ENCODE data around the gene TPST1. TPM values are rescaled to one million over a fixed set of nuclear protein-coding genes. Genes with fewer than 3 reads are reported as not detected.

The TPST1 gene
- total RNA-seq, 1 donor from 2014 or later, result 26.8 TPM

GRCh38 chr7:66269978-66270377, 64.8 kb downstream of the TPST1 start:
- Mint-ChIP-seq H3K4me3 (ENCODE audit: unreplicated experiment) (no peak overlapping the region), H3K9me3 (ENCODE audit: unreplicated experiment) (peaks cover 14% of the 10 kb centered on the region), H3K27me3 (ENCODE audit: unreplicated experiment) (no peaks in the 10 kb centered on the region), H3K27ac (ENCODE audit: unreplicated experiment) (no peak overlapping the region), H3K36me3 (ENCODE audit: unreplicated experiment) (peaks cover 27% of the 10 kb centered on the region), H3K4me1 (ENCODE audit: unreplicated experiment) (peaks cover 27% of the 10 kb centered on the region)
- DNase-seq (ENCODE audit: extremely low spot score, unreplicated experiment), result no peak
- TF ChIP-seq CTCF (IDR thresholded peaks at IDR 0.05), result no peak

GRCh38 chr7:66272321-66272720, 67.2 kb downstream of the TPST1 start:
- TF ChIP-seq CTCF (IDR thresholded peaks at IDR 0.05), result no peak
- H3K9me3 Mint-ChIP-seq (ENCODE audit: unreplicated experiment), result peaks cover 4% of the 10 kb centered on the region
- peaks cover 30% of the 10 kb centered on the region for H3K4me1 Mint-ChIP-seq (ENCODE audit: unreplicated experiment)
- no peak overlapping the region for H3K4me3 Mint-ChIP-seq (ENCODE audit: unreplicated experiment)
- DNase-seq (ENCODE audit: extremely low spot score, unreplicated experiment), result no peak
- no peak overlapping the region for H3K27ac Mint-ChIP-seq (ENCODE audit: unreplicated experiment)
- no peaks in the 10 kb centered on the region for H3K27me3 Mint-ChIP-seq (ENCODE audit: unreplicated experiment)
- H3K36me3 Mint-ChIP-seq (ENCODE audit: unreplicated experiment), result peaks cover 13% of the 10 kb centered on the region

DNA sequence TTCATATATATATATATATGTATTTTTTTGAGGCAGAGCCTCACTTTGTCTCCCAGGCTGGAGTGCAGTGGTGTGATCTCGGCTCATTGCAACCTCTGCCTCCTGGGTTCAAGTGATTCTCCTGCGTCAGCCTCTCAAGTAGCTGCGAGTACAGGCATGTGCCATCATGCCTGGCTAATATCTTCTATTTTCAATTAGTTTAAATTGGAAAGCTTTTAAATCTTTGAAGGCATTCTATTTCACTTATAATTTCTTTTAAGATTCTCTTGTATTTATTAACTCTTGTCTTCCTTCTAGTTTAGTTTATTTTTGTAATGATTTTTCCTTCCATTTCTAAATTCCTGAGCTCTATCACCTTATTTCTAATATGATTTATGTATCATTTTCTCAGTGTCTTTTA, 71.2 kb downstream of the TPST1 start:
- no peak overlapping the region for H3K4me3 Mint-ChIP-seq (ENCODE audit: unreplicated experiment)
- H3K36me3 Mint-ChIP-seq (ENCODE audit: unreplicated experiment), result peaks cover 13% of the 10 kb centered on the region
- H3K27me3 Mint-ChIP-seq (ENCODE audit: unreplicated experiment), result no peaks in the 10 kb centered on the region
- H3K4me1 Mint-ChIP-seq (ENCODE audit: unreplicated experiment), result peaks cover 16% of the 10 kb centered on the region
- peak overlapping the region; percentile 63 for H3K27ac Mint-ChIP-seq (ENCODE audit: unreplicated experiment)
- no peak for TF ChIP-seq CTCF (IDR thresholded peaks at IDR 0.05)
- H3K9me3 Mint-ChIP-seq (ENCODE audit: unreplicated experiment), result peaks cover 4% of the 10 kb centered on the region
- no peak for DNase-seq (ENCODE audit: extremely low spot score, unreplicated experiment)

GRCh38 chr7:66277492-66277891, 72.4 kb downstream of the TPST1 start:
- Mint-ChIP-seq H3K27me3 (ENCODE audit: unreplicated experiment) (no peaks in the 10 kb centered on the region), H3K27ac (ENCODE audit: unreplicated experiment) (peak overlapping the region; percentile 63), H3K4me1 (ENCODE audit: unreplicated experiment) (peaks cover 27% of the 10 kb centered on the region), H3K9me3 (ENCODE audit: unreplicated experiment) (peaks cover 4% of the 10 kb centered on the region), H3K36me3 (ENCODE audit: unreplicated experiment) (peaks cover 9% of the 10 kb centered on the region), H3K4me3 (ENCODE audit: unreplicated experiment) (no peak overlapping the region)
- DNase-seq (ENCODE audit: extremely low spot score, unreplicated experiment), result no peak
- no peak for TF ChIP-seq CTCF (IDR thresholded peaks at IDR 0.05)

GRCh38 chr7:66279912-66280311, 74.8 kb downstream of the TPST1 start:
- Mint-ChIP-seq H3K4me3 (ENCODE audit: unreplicated experiment) (no peak overlapping the region), H3K9me3 (ENCODE audit: unreplicated experiment) (no peaks in the 10 kb centered on the region), H3K27ac (ENCODE audit: unreplicated experiment) (no peak overlapping the region), H3K36me3 (ENCODE audit: unreplicated experiment) (no peaks in the 10 kb centered on the region), H3K27me3 (ENCODE audit: unreplicated experiment) (no peaks in the 10 kb centered on the region), H3K4me1 (ENCODE audit: unreplicated experiment) (peaks cover 43% of the 10 kb centered on the region)
- no peak for DNase-seq (ENCODE audit: extremely low spot score, unreplicated experiment)
- no peak for TF ChIP-seq CTCF (IDR thresholded peaks at IDR 0.05)

All from osteocyte (in vitro differentiated cells).